Measurements from ENCODE around the gene NCOA1. TPM values are rescaled to one million over a fixed set of nuclear protein-coding genes. Genes with fewer than 3 reads are reported as not detected.

NCOA1 gene
- total RNA-seq, 1 donor from 2014 or later: 20.1 TPM

DNA sequence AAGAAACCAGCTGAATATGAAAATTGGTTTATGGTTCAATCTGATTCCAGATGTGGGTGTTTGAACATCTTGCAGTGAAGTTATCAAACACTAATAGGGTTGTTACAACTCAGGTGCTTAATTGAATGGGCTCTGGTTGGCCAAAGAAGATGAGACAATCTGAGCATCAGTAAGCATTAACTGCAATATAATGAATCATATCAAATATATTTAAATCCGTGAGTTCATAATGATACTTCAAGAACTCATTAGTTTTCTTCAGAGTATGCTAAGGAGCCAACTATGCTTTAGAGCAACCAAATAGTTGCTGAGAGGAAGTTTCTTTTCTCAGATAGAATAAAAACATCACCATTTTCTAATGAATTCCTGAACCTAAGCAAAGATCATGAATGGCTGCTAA lies 79.2 kb downstream of the NCOA1 start:
- DNase-seq (ENCODE audit: low read depth, low spot score): no peak
- H3K27me3 Mint-ChIP-seq (ENCODE audit: low read depth): no peaks in the 10 kb centered on the region
- no peaks in the 10 kb centered on the region for H3K4me1 Mint-ChIP-seq
- peaks cover 15% of the 10 kb centered on the region for H3K36me3 Mint-ChIP-seq (ENCODE audit: low read depth)
- peaks cover 3% of the 10 kb centered on the region for H3K9me3 Mint-ChIP-seq
- no peak overlapping the region for H3K27ac Mint-ChIP-seq (ENCODE audit: unreplicated experiment)
- TF ChIP-seq, protein P1, sequence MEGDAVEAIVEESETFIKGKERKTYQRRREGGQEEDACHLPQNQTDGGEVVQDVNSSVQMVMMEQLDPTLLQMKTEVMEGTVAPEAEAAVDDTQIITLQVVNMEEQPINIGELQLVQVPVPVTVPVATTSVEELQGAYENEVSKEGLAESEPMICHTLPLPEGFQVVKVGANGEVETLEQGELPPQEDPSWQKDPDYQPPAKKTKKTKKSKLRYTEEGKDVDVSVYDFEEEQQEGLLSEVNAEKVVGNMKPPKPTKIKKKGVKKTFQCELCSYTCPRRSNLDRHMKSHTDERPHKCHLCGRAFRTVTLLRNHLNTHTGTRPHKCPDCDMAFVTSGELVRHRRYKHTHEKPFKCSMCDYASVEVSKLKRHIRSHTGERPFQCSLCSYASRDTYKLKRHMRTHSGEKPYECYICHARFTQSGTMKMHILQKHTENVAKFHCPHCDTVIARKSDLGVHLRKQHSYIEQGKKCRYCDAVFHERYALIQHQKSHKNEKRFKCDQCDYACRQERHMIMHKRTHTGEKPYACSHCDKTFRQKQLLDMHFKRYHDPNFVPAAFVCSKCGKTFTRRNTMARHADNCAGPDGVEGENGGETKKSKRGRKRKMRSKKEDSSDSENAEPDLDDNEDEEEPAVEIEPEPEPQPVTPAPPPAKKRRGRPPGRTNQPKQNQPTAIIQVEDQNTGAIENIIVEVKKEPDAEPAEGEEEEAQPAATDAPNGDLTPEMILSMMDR (conservative IDR thresholded peaks at IDR 0.05): no peak
- H3K4me3 Mint-ChIP-seq: no peak overlapping the region

DNA sequence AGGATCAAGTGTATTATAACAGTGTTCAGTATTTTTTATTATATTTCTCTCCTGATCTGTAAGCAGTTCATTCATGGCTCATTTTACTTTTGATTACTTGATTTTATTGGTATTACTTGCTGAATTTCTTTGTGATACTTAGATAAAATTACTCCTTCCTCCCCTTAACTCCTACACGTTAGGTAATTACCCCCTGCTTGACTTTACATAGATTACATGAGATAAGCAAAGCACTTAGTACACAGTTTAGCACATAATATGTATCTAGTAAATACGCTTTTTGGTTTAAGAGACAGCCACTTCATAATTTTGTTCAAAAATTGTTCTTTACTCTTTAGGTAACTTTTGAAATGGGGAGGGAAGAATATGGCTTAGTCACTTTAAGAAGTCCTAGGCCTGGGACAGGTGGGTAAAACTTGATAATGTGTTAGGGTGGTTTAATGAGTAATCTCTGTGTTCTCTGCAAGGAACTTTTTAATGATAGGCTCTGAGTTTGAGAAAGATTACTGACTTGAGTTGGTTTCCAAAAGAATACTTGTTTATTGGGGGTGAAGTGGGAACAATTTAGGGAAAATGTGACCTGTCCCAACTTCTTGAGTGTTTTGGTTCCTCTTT lies 80.9 kb downstream of the NCOA1 start:
- H3K4me3 Mint-ChIP-seq: no peak overlapping the region
- H3K4me1 Mint-ChIP-seq: peaks cover 10% of the 10 kb centered on the region
- no peaks in the 10 kb centered on the region for H3K27me3 Mint-ChIP-seq (ENCODE audit: low read depth)
- TF ChIP-seq, protein P1 (conservative IDR thresholded peaks at IDR 0.05): no peak
- peaks cover 4% of the 10 kb centered on the region for H3K36me3 Mint-ChIP-seq (ENCODE audit: low read depth)
- no peak overlapping the region for H3K27ac Mint-ChIP-seq (ENCODE audit: unreplicated experiment)
- no peak for DNase-seq (ENCODE audit: low read depth, low spot score)
- peaks cover 3% of the 10 kb centered on the region for H3K9me3 Mint-ChIP-seq

DNA sequence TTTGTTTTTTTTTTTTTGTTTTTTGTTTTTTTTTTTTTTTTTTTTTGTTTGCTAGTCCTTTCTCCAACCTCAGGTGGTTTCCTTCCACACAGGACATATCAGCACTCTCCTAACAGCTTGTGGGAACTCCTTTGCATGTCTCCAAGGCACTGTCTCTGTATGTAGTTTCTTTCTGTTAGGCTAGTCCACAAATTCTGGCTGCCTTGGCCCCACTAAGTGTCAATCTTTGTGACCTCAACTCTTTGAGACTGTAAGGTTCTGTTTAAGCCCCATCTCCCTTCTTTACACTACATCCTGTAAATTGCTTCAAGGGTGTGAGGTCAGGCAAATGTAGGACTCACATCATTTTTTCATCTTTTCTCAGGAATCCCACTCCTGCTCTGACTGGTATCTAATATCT lies 85.1 kb downstream of the NCOA1 start:
- peaks cover 36% of the 10 kb centered on the region for H3K4me1 Mint-ChIP-seq
- H3K27me3 Mint-ChIP-seq (ENCODE audit: low read depth): no peaks in the 10 kb centered on the region
- no peak for DNase-seq (ENCODE audit: low read depth, low spot score)
- no peak overlapping the region for H3K4me3 Mint-ChIP-seq
- H3K36me3 Mint-ChIP-seq (ENCODE audit: low read depth): peaks cover 9% of the 10 kb centered on the region
- TF ChIP-seq, protein P1 (conservative IDR thresholded peaks at IDR 0.05): no peak
- H3K27ac Mint-ChIP-seq (ENCODE audit: unreplicated experiment): no peak overlapping the region
- peaks cover 4% of the 10 kb centered on the region for H3K9me3 Mint-ChIP-seq

DNA sequence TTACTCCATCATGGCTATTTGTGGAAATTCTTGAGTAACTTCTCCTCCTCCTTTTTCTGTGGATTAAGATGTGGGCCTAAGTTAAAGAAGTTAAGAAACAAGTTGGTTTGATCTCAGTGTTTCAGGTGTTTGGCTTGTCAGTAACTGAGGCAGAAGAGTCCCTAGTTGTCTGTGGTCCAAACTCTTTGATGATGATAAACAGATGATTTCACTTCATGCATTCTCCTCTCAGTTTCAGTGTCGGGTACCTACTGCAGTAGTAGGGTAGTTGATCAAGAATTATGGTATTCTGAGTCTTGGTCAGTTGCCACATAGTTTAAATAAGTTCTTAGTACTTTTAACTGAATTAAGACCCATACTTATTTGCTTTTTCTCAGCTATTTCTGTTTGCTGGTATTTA lies 85.6 kb downstream of the NCOA1 start:
- Mint-ChIP-seq H3K9me3 (peaks cover 4% of the 10 kb centered on the region), H3K4me3 (no peak overlapping the region), H3K4me1 (peaks cover 36% of the 10 kb centered on the region), H3K27me3 (ENCODE audit: low read depth) (no peaks in the 10 kb centered on the region), H3K27ac (ENCODE audit: unreplicated experiment) (peak overlapping the region; percentile 36), H3K36me3 (ENCODE audit: low read depth) (peaks cover 12% of the 10 kb centered on the region)
- DNase-seq (ENCODE audit: low read depth, low spot score): no peak
- TF ChIP-seq, protein P1 (conservative IDR thresholded peaks at IDR 0.05): no peak

DNA sequence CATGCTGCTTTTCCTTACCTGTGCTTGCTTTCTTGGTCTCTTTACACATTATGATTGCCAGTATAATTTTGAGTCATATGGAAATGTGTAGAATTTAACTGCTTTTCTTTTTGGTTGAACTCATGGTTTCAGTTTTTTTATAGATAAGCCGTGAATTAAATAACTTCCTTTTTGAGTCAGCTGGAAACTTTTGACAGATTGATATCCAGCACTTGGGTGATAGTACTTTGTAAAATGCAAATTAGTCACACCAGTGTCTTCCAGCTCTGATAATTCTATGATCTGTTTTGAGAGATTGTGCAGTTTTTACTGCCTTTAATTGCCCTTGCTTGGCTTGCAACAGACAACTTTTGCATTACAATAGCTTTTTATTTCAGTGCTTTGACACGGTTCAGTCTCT lies 86.4 kb downstream of the NCOA1 start:
- TF ChIP-seq, protein P1 (conservative IDR thresholded peaks at IDR 0.05): no peak
- H3K27me3 Mint-ChIP-seq (ENCODE audit: low read depth): no peaks in the 10 kb centered on the region
- H3K4me3 Mint-ChIP-seq: no peak overlapping the region
- H3K27ac Mint-ChIP-seq (ENCODE audit: unreplicated experiment): no peak overlapping the region
- peaks cover 36% of the 10 kb centered on the region for H3K4me1 Mint-ChIP-seq
- no peak for DNase-seq (ENCODE audit: low read depth, low spot score)
- peaks cover 17% of the 10 kb centered on the region for H3K36me3 Mint-ChIP-seq (ENCODE audit: low read depth)
- H3K9me3 Mint-ChIP-seq: peaks cover 10% of the 10 kb centered on the region

All from neural crest cell (in vitro differentiated cells).